ENCODE measurements around the gene NOTCH1.

Gene NOTCH1

DNA sequence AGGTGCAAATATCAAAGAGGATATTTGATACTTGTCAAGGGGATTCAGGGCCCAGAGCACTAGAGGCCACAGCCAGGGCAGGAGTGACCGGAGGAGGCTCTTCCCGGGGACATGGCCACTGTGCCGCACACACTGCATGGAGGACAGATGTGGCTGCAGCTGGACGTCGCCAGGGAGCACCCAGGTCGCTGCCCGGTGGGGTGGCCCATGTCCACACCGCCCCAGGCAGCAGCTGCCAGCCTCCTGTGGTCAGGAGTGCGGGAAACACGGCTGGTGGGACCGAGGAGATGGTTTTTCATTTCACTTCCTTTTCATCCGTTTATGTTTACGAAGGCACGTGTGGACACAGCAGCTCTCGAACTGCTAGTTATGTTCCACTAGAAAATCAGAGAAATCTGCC, 78.1 kb downstream of the NOTCH1 start:
- H4K20me1 ChIP-seq (ENCODE audit: insufficient read depth, low read length): peaks cover 46% of the 10 kb centered on the region

DNA sequence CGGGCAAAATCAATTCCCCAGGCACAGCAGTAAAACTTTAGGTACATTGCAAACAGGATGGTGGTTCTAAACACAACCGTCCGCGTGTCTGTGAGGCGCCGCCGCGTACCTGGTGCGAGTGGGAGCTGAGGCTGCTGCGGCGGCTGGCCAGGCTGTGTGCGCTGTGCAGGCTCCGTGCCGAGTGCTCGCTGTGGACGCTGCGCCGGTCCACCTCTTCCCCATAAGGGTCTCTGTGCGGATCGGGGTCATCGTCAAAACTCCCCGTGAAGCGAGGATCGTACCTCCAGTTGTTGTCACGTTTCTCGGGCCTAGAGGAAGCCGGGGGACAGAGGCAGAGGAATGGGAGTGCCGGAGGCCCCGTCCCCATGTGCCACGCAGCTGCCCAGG, 79.7 kb downstream of the NOTCH1 start:
- Histone ChIP-seq H3K4me1 (ENCODE audit: low read length) (no peaks in the 10 kb centered on the region), H3K27ac (ENCODE audit: low read length) (no peak overlapping the region), H3K36me3 (replicated peaks; ENCODE audit: low read depth, low read length) (peaks cover 75% of the 10 kb centered on the region), H3K9me3 (ENCODE audit: insufficient read depth, low read length) (no peaks in the 10 kb centered on the region), H2AFZ (ENCODE audit: low read depth, low read length) (no peak overlapping the region), H3K9ac (ENCODE audit: low read length) (no peak overlapping the region), H4K20me1 (ENCODE audit: insufficient read depth, low read length) (peaks cover 30% of the 10 kb centered on the region), H3K27me3 (ENCODE audit: low read depth, low read length) (no peaks in the 10 kb centered on the region), H3K79me2 (ENCODE audit: low read length) (peaks cover 27% of the 10 kb centered on the region), H3K4me2 (ENCODE audit: low read length) (no peak overlapping the region), H3K4me3 (ENCODE audit: low read length) (no peak overlapping the region)
- TF ChIP-seq, protein P1, sequence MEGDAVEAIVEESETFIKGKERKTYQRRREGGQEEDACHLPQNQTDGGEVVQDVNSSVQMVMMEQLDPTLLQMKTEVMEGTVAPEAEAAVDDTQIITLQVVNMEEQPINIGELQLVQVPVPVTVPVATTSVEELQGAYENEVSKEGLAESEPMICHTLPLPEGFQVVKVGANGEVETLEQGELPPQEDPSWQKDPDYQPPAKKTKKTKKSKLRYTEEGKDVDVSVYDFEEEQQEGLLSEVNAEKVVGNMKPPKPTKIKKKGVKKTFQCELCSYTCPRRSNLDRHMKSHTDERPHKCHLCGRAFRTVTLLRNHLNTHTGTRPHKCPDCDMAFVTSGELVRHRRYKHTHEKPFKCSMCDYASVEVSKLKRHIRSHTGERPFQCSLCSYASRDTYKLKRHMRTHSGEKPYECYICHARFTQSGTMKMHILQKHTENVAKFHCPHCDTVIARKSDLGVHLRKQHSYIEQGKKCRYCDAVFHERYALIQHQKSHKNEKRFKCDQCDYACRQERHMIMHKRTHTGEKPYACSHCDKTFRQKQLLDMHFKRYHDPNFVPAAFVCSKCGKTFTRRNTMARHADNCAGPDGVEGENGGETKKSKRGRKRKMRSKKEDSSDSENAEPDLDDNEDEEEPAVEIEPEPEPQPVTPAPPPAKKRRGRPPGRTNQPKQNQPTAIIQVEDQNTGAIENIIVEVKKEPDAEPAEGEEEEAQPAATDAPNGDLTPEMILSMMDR (IDR thresholded peaks at IDR 0.05; ENCODE audit: low read depth, low read length): no peak
- TF ChIP-seq EZH2phosphoT487 (IDR thresholded peaks at IDR 0.05; ENCODE audit: low read depth): no peak

More for the DNA sequence above, 78.1 kb downstream of the NOTCH1 start:
- H3K36me3 ChIP-seq (replicated peaks; ENCODE audit: low read depth, low read length): peaks cover 80% of the 10 kb centered on the region
- H3K4me3 ChIP-seq (ENCODE audit: low read length): no peak overlapping the region
- no peak overlapping the region for H3K9ac ChIP-seq (ENCODE audit: low read length)
- H3K4me1 ChIP-seq (ENCODE audit: low read length): no peaks in the 10 kb centered on the region
- no peaks in the 10 kb centered on the region for H3K9me3 ChIP-seq (ENCODE audit: insufficient read depth, low read length)
- TF ChIP-seq EZH2phosphoT487 (IDR thresholded peaks at IDR 0.05; ENCODE audit: low read depth): no peak
- TF ChIP-seq, protein P1 (IDR thresholded peaks at IDR 0.05; ENCODE audit: low read depth, low read length): no peak
- H3K79me2 ChIP-seq (ENCODE audit: low read length): peaks cover 43% of the 10 kb centered on the region
- no peak overlapping the region for H3K4me2 ChIP-seq (ENCODE audit: low read length)
- H2AFZ ChIP-seq (ENCODE audit: low read depth, low read length): no peak overlapping the region
- no peaks in the 10 kb centered on the region for H3K27me3 ChIP-seq (ENCODE audit: low read depth, low read length)
- no peak overlapping the region for H3K27ac ChIP-seq (ENCODE audit: low read length)

DNA sequence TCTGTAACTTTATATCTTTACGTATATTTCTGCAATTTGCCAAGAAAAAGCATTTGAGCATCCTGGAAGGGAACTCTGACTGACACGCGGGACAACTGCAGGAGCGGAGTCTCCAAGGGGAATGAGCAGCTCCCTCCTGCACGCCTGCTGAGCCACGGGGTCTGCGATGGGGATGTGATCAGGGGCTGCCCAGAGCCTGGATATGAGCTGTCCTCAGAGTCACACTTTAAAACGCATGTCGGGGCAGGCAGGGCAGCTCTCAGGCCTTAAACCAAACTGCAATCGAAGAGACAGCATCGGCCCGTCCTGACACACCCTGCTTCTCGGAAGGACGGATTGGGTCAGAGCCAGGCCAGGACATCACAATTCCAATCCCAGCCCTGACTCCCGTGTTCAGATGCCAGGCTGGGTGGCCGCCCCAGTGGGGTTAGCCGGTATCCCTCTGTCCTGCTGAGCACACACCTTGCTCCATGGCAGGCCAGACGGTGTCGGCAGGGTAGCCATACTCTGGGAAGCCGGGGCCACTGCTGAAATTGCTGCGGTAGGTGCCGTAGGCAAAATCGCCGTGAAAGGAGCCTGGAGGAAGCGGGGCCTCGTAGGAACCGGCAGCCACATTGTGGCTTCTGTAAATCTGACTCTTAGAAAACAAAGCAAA, 80.2 kb downstream of the NOTCH1 start:
- peaks cover 23% of the 10 kb centered on the region for H3K79me2 ChIP-seq (ENCODE audit: low read length)
- no peak overlapping the region for H2AFZ ChIP-seq (ENCODE audit: low read depth, low read length)
- H3K27ac ChIP-seq (ENCODE audit: low read length): no peak overlapping the region
- H3K27me3 ChIP-seq (ENCODE audit: low read depth, low read length): no peaks in the 10 kb centered on the region
- H3K9ac ChIP-seq (ENCODE audit: low read length): no peak overlapping the region
- H3K4me2 ChIP-seq (ENCODE audit: low read length): no peak overlapping the region
- no peak overlapping the region for H3K4me3 ChIP-seq (ENCODE audit: low read length)
- H4K20me1 ChIP-seq (ENCODE audit: insufficient read depth, low read length): peaks cover 26% of the 10 kb centered on the region
- TF ChIP-seq, protein P1 (IDR thresholded peaks at IDR 0.05; ENCODE audit: low read depth, low read length): no peak
- no peak for TF ChIP-seq EZH2phosphoT487 (IDR thresholded peaks at IDR 0.05; ENCODE audit: low read depth)
- no peaks in the 10 kb centered on the region for H3K9me3 ChIP-seq (ENCODE audit: insufficient read depth, low read length)
- H3K4me1 ChIP-seq (ENCODE audit: low read length): no peaks in the 10 kb centered on the region
- peaks cover 76% of the 10 kb centered on the region for H3K36me3 ChIP-seq (replicated peaks; ENCODE audit: low read depth, low read length)

DNA sequence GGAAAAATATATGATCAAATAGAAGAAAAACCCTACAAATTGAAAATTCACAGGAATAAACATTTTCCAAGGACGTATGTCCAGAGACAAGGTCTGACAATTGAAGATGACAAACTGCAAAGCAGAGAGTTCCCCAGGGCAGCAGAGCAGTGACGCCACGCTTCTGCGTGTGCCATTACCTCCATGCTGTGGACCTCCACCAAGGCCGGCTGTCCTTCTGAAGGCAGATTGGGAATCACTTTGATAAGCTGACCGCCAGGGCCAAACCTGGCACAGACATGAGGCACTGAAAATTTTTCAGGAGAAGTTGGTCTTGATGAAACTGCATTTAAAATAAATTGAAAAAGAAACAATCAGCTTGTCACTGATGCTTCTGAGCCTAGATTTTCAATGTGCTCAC, 81.6 kb downstream of the NOTCH1 start:
- Histone ChIP-seq H3K4me1 (ENCODE audit: low read length) (no peaks in the 10 kb centered on the region), H3K36me3 (replicated peaks; ENCODE audit: low read depth, low read length) (peaks cover 72% of the 10 kb centered on the region), H4K20me1 (ENCODE audit: insufficient read depth, low read length) (peaks cover 13% of the 10 kb centered on the region)

More for the DNA sequence above, 81.6 kb downstream of the NOTCH1 start:
- H3K4me2 ChIP-seq (ENCODE audit: low read length): no peak overlapping the region
- H3K9ac ChIP-seq (ENCODE audit: low read length): no peak overlapping the region
- no peaks in the 10 kb centered on the region for H3K9me3 ChIP-seq (ENCODE audit: insufficient read depth, low read length)
- H3K27me3 ChIP-seq (ENCODE audit: low read depth, low read length): no peaks in the 10 kb centered on the region
- no peak overlapping the region for H3K27ac ChIP-seq (ENCODE audit: low read length)
- TF ChIP-seq, protein P1 (IDR thresholded peaks at IDR 0.05; ENCODE audit: low read depth, low read length): no peak
- no peak for TF ChIP-seq EZH2phosphoT487 (IDR thresholded peaks at IDR 0.05; ENCODE audit: low read depth)
- H3K4me3 ChIP-seq (ENCODE audit: low read length): no peak overlapping the region
- no peak overlapping the region for H2AFZ ChIP-seq (ENCODE audit: low read depth, low read length)
- H3K79me2 ChIP-seq (ENCODE audit: low read length): peaks cover 10% of the 10 kb centered on the region
